ENCODE measurements around the gene RBFOX1. TPM values are rescaled to one million over a fixed set of nuclear protein-coding genes. Genes with fewer than 3 reads are reported as not detected.

Gene RBFOX1
- total RNA-seq, 1 donor, result not detected

- H3K4me3 ChIP-seq (ENCODE audit: low read depth, low read length), result no peak overlapping the region
- no peak for TF ChIP-seq CTCF (IDR thresholded peaks at IDR 0.05; ENCODE audit: insufficient read depth, low read length)
- no peak for DNase-seq (ENCODE audit: low read depth)
These were observed 217.5 kb downstream of the RBFOX1 start for GRCh38 chr16:7550096-7550495.

DNA sequence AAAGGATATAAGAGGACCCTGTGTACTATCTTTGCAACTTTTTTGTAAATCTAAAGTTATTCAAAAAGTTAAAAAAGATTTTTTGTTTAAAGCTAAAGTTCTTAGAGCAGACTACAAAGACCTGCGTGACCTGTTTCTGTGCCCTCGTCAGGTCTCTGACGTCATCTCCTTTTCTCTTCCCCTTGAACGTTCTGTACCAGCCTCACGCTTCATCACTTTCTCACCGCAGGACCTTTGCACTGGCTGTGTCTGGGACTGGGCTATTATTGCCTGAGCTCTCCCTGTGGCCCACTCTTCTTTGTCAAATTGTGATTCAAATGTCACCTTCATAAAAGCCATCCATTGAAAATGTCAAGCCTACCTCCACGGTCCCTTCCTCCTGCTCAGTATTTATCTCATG is 222.8 kb downstream of the RBFOX1 start:
- TF ChIP-seq CTCF (IDR thresholded peaks at IDR 0.05; ENCODE audit: insufficient read depth, low read length), result no peak
- no peak overlapping the region for H3K4me3 ChIP-seq (ENCODE audit: low read depth, low read length)
- DNase-seq (ENCODE audit: low read depth), result no peak

DNA sequence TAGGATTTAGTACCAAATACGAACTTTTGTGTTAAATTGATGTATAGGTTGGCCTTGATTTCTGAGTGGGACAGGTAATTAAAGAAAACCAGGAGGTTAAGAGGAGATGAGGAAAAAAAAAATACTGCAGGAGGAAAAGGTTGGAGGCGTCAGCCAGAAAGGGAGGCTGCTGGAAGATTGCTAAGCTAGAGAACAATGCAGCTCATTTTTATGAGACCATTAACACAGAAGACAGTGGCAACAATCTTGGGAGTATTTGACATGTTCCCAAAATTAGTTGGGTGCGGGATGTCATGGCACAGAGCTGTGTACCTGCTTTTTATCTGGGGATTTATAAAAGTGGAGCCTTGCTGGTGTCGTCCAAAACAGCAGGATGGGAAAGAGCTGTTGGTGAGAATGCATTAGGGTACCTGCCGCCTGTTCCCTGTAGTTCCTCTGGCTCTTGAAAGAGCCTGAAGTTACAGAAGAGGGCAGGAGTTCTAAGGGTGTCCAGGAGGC is 229.3 kb downstream of the RBFOX1 start:
- H3K4me3 ChIP-seq (ENCODE audit: low read depth, low read length), result no peak overlapping the region
- TF ChIP-seq CTCF (IDR thresholded peaks at IDR 0.05; ENCODE audit: insufficient read depth, low read length), result no peak
- no peak for DNase-seq (ENCODE audit: low read depth)

GRCh38 chr16:7566360-7566759 is 233.7 kb downstream of the RBFOX1 start:
- no peak for TF ChIP-seq CTCF (IDR thresholded peaks at IDR 0.05; ENCODE audit: insufficient read depth, low read length)
- H3K4me3 ChIP-seq (ENCODE audit: low read depth, low read length), result no peak overlapping the region
- DNase-seq (ENCODE audit: low read depth), result no peak

- no peak overlapping the region for H3K4me3 ChIP-seq (ENCODE audit: low read depth, low read length)
- no peak for TF ChIP-seq CTCF (IDR thresholded peaks at IDR 0.05; ENCODE audit: insufficient read depth, low read length)
- DNase-seq (ENCODE audit: low read depth), result no peak
These were observed 238.7 kb downstream of the RBFOX1 start for GRCh38 chr16:7571366-7571765.

- no peak overlapping the region for H3K4me3 ChIP-seq (ENCODE audit: low read depth, low read length)
- no peak for TF ChIP-seq CTCF (IDR thresholded peaks at IDR 0.05; ENCODE audit: insufficient read depth, low read length)
- no peak for DNase-seq (ENCODE audit: low read depth)
These were observed 244.9 kb downstream of the RBFOX1 start for GRCh38 chr16:7577588-7577987.

DNA sequence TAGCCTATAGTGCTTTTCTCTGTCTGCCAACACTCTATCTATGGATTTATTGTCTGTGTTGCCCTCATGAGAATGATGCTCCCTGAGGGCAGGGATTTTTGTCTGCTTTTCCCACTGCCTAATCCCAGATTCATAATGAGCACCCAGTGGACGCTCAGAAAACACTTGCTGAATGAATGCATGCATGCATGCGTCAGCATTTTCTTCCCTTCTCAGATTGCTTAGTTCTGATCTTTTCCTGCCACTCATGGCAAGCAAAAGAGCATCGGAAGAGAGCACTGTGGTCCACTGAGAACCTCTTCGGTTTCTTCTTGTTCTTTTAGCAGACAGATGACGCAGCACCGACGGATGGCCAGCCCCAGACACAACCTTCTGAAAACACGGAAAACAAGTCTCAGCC is 246.8 kb downstream of the RBFOX1 start:
- TF ChIP-seq CTCF (IDR thresholded peaks at IDR 0.05; ENCODE audit: insufficient read depth, low read length), result no peak
- H3K4me3 ChIP-seq (ENCODE audit: low read depth, low read length), result no peak overlapping the region
- no peak for DNase-seq (ENCODE audit: low read depth)

Measured in fibroblast of the aortic adventitia (primary cell).